ENCODE data around the gene CDT1. TPM values are rescaled to one million over a fixed set of nuclear protein-coding genes. Genes with fewer than 3 reads are reported as not detected.

Gene CDT1
- 32.2 and 35.2 TPM in 2 replicates for total RNA-seq (2014; rRNA removed; shearing (Covaris generic))

- DNase-seq (ENCODE audit: low read depth): peak; percentile 80
These were observed at the start of gene CDT1 for GRCh38 chr16:88803264-88803987. CDT1 (plus strand) TSS chr16:88803789; CDS start chr16:88803832, 43 bp downstream.

- DNase-seq (ENCODE audit: low read depth): no peak
These were observed 49.3 kb upstream of the CDT1 start for GRCh38 chr16:88754109-88754911.

- DNase-seq (ENCODE audit: low read depth): peak; percentile 71
These were observed 48.5 kb upstream of the CDT1 start for GRCh38 chr16:88754912-88755744.

GRCh38 chr16:88755745-88756443, 47.7 kb upstream of the CDT1 start:
- no peak for DNase-seq (ENCODE audit: low read depth)

DNA sequence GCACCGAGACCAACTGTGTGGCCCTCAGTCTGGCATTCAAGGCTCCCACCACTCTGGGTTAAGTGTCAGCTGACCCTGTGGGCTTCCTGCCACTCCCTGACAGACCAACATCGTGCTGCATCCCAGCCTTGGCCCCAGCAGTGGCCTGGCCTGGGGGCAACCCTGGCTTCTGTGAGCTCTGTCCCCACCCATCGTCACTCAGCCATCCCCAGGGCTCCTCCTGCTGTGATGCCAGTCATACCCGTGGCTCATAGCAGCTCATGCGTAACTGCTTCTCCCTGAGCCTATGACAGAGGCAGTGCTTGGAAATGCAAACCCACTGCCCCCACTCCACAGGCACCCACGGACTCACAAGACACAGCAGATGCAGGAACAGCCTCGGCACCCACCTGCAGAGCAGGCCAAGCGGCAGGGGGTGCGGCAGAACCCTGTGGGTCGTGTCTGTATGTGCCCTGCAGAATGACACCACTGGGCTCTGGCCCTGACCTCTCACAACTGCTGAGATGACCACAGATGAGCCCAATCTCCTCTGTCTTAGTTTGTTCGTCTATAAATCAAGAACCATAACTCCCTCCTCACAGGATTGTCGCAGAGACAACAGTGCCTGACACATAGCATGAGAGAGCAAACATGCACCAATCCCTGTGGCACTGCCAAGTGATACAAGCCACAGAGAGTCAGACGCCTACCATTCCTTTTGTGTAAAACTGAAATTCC, 45.2 kb upstream of the CDT1 start:
- no peak for DNase-seq (ENCODE audit: low read depth)

GRCh38 chr16:88758944-88759244, 44.7 kb upstream of the CDT1 start:
- no peak for DNase-seq (ENCODE audit: low read depth)

- no peak for DNase-seq (ENCODE audit: low read depth)
These were observed 44.2 kb upstream of the CDT1 start for GRCh38 chr16:88759245-88759975.

- no peak for DNase-seq (ENCODE audit: low read depth)
These were observed 43.6 kb upstream of the CDT1 start for GRCh38 chr16:88759976-88760350.

GRCh38 chr16:88760424-88761142, 43.0 kb upstream of the CDT1 start:
- DNase-seq (ENCODE audit: low read depth): no peak

GRCh38 chr16:88761143-88761534, 42.5 kb upstream of the CDT1 start:
- no peak for DNase-seq (ENCODE audit: low read depth)

GRCh38 chr16:88761830-88762229, 41.8 kb upstream of the CDT1 start:
- DNase-seq (ENCODE audit: low read depth): no peak

DNA sequence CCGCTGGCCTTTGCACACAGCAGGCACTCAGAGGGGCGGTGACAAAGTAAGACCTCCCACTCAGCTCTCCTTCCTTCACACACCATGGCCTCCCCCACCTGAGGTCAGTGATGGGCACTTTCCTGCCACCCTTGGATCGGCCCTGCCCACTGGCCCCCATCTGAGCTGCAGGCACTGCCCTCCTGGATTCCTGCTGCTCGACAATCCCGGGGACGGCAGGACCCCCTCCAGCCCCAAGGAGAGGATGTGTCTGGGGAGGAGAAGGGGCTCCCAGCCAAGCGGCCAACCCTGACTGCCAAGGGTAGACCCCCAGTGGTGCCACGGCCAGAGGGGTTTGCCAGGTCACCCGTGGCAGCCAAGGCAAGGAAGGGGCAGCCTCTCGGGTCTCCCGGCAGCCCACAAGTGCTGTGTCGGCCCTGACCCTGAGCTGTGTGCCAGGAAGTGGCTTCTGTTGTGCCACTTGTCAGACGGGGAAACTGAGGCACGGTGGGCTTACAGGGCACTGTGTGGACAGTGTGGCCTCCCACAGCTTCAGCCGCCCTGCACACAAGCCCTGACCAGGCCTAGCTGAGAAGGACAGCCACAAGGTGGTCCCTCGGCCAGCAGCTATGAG, 41.2 kb upstream of the CDT1 start:
- DNase-seq (ENCODE audit: low read depth): no peak

- DNase-seq (ENCODE audit: low read depth): no peak
These were observed 40.6 kb upstream of the CDT1 start for GRCh38 chr16:88762941-88763340.

- no peak for DNase-seq (ENCODE audit: low read depth)
These were observed 40.0 kb upstream of the CDT1 start for GRCh38 chr16:88763502-88764053.

- no peak for DNase-seq (ENCODE audit: low read depth)
These were observed 39.5 kb upstream of the CDT1 start for GRCh38 chr16:88764080-88764479.

- peak; percentile 45 for DNase-seq (ENCODE audit: low read depth)
These were observed 38.7 kb upstream of the CDT1 start for GRCh38 chr16:88764913-88765349.

DNA sequence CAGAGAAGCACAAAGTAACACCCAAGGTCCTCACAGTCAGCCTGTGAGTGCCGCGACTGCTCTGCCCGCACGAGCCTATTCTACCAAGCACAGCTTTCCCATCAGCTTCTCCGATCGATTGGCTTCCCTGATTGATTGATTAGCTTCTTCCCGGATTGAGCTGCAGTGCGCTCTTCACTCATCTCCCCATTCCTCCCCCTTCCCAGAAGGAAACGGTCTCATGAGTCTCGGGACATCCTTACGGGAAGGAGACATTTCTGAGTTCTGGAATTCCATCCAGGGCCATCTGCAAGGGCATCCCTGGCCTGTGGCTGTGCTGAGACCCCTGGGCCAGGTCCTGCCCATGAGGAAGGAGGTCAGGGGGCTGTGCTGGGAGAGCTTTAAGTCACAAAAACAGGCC, 36.6 kb upstream of the CDT1 start:
- no peak for DNase-seq (ENCODE audit: low read depth)

GRCh38 chr16:88767546-88768070, 36.0 kb upstream of the CDT1 start:
- DNase-seq (ENCODE audit: low read depth): no peak

All from RPMI7951 (cell line).